ENCODE measurements around the gene SLC50A1. TPM values are rescaled to one million over a fixed set of nuclear protein-coding genes. Genes with fewer than 3 reads are reported as not detected.

The SLC50A1 gene
- total and polyA plus RNA-seq, 10 donors: 28.4 to 73.8 (median 40.1) TPM

DNA sequence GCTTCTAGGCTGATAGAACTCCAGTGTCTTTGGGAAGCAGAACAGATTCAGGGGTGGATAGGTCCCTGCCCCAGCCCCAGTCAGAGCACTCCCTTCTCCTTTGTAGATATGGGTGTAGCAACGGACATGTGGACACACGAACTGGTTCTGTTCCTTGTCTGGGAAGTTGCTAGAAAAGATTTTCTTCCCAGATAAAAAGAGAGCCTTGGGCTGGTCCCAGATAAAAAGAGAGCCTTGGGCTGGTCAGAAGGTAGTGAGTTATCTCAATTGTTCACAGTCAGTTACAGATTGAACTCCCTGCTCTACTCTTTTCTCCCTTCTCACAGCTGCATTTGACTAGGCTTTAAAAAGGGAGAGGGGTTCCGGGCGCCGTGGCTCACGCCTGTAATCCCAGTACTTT lies 15.4 kb upstream of the SLC50A1 start:
- Histone ChIP-seq H3K4me1 (no peaks in the 10 kb centered on the region), H3K9me3 (no peaks in the 10 kb centered on the region), H3K27ac (no peak overlapping the region), H3K27me3 (replicated peaks in 1 of 7) (peaks cover 0 to 20% (median 0%) of the 10 kb centered on the region in 7 donors), H3K4me3 (no peak overlapping the region), H3K36me3 (no peaks in the 10 kb centered on the region)
- no peak for TF ChIP-seq POLR2AphosphoS5 (IDR thresholded peaks at IDR 0.05)
- no peak for TF ChIP-seq POLR2A (IDR thresholded peaks at IDR 0.05)
- TF ChIP-seq, protein P1, sequence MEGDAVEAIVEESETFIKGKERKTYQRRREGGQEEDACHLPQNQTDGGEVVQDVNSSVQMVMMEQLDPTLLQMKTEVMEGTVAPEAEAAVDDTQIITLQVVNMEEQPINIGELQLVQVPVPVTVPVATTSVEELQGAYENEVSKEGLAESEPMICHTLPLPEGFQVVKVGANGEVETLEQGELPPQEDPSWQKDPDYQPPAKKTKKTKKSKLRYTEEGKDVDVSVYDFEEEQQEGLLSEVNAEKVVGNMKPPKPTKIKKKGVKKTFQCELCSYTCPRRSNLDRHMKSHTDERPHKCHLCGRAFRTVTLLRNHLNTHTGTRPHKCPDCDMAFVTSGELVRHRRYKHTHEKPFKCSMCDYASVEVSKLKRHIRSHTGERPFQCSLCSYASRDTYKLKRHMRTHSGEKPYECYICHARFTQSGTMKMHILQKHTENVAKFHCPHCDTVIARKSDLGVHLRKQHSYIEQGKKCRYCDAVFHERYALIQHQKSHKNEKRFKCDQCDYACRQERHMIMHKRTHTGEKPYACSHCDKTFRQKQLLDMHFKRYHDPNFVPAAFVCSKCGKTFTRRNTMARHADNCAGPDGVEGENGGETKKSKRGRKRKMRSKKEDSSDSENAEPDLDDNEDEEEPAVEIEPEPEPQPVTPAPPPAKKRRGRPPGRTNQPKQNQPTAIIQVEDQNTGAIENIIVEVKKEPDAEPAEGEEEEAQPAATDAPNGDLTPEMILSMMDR (IDR thresholded peaks at IDR 0.05 in 8 of 11, conservative IDR thresholded peaks at IDR 0.05 in 3 of 11): no peak
- 69 to 79% (median 74%) methylated on average over 6 of the region's 6 CpGs for WGBS, 5 donors
- intact Hi-C loops (cut with DNase I; ENCODE audit: low total_unique reads): no loop called here
- DNase-seq: no peak

DNA sequence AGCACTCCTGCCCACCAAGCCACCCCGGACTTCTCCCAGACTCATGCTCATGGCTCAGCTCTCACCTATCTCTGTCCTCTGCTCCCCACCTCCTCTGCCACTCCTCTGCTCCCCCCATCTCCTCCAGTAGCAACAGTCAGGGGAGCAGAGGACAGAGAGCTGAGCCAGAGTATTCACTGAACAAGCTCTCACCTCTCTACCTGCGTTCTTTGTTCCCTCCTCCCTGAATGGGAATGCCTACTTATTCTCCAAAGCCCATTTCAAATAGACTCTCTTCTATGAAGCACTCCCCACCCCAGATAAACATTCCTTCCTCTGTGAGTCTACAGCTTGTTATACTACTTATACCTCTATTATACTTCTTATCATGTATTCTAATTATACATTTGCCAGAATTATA lies 14.4 kb upstream of the SLC50A1 start:
- no peaks in the 10 kb centered on the region for H3K36me3 ChIP-seq
- WGBS, 5 donors: 84 to 98% (median 91%) methylated on average over 2 of the region's 2 CpGs
- no peak for DNase-seq
- TF ChIP-seq POLR2AphosphoS5 (IDR thresholded peaks at IDR 0.05) (no peak), POLR2A (IDR thresholded peaks at IDR 0.05) (no peak)
- TF ChIP-seq, protein P1 (IDR thresholded peaks at IDR 0.05 in 8 of 11, conservative IDR thresholded peaks at IDR 0.05 in 3 of 11): no peak
- peaks cover 0 to 30% (median 5%) of the 10 kb centered on the region in 7 donors for H3K27me3 ChIP-seq (replicated peaks in 1 of 7)
- H3K4me1 ChIP-seq: peaks cover 2 to 7% (median 5%) of the 10 kb centered on the region in 6 donors
- no peak overlapping the region for H3K27ac ChIP-seq
- intact Hi-C loops (cut with DNase I; ENCODE audit: low total_unique reads): no loop called here
- no peak overlapping the region for H3K4me3 ChIP-seq
- H3K9me3 ChIP-seq: no peaks in the 10 kb centered on the region

DNA sequence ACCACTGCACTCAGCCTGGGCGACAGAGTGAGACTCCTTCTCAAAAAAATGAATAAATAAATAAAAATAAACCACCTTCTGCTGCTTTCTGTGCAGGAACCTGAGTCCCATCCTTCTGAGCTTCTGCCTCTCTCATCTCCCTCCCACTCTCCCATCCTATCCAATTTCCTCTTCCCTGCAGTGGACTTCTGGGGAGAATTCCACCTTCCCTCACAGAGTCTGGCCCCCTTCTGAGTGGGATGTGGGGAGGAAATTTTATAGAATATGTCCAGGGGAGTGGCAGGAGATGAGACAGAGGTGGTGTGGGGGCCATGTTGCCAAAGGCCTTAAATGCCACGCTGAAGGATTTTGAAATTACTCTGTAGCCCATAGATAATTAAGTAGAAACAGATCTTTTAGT lies 13.3 kb upstream of the SLC50A1 start:
- intact Hi-C loops (cut with DNase I; ENCODE audit: low total_unique reads): no loop called here
- no peak for DNase-seq
- Histone ChIP-seq H3K9me3 (no peaks in the 10 kb centered on the region), H3K4me3 (no peak overlapping the region), H3K27me3 (replicated peaks in 1 of 7) (peaks cover 0 to 36% (median 16%) of the 10 kb centered on the region in 7 donors), H3K4me1 (peaks cover 12 to 17% (median 15%) of the 10 kb centered on the region in 6 donors), H3K27ac (no peak overlapping the region), H3K36me3 (no peaks in the 10 kb centered on the region)
- TF ChIP-seq POLR2AphosphoS5 (IDR thresholded peaks at IDR 0.05): no peak
- TF ChIP-seq, protein P1 (IDR thresholded peaks at IDR 0.05 in 8 of 11, conservative IDR thresholded peaks at IDR 0.05 in 3 of 11): no peak
- no peak for TF ChIP-seq POLR2A (IDR thresholded peaks at IDR 0.05)
- WGBS, 5 donors: 66 to 95% (median 76%) methylated on average over 2 of the region's 2 CpGs

DNA sequence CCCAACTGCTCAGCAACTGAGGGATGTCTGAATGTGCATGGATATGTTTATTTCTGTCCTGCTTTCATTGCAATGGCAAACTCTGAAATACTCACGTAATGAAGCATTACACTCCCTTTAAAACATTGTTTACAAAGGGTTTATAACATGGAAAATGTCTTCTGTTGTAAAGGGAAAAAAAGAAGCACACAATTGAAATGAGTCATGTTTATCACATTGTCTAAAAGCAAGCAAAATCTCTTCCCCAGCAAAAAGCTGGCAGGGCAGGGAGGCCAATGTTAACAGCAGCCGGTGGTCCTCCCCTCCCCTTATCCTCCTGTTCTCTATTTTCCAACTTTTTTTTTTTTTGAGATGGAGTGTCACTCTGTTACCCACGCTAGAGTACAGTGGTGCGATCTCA lies 11.9 kb upstream of the SLC50A1 start:
- Histone ChIP-seq H3K36me3 (no peaks in the 10 kb centered on the region), H3K4me3 (no peak overlapping the region), H3K4me1 (peaks cover 23 to 32% (median 30%) of the 10 kb centered on the region in 6 donors), H3K27ac (no peak overlapping the region), H3K27me3 (replicated peaks in 1 of 7) (peaks cover 0 to 47% (median 31%) of the 10 kb centered on the region in 7 donors), H3K9me3 (no peaks in the 10 kb centered on the region)
- intact Hi-C loops (cut with DNase I; ENCODE audit: low total_unique reads): no loop called here
- 77 to 87% (median 81%) methylated on average over 4 of the region's 4 CpGs for WGBS, 5 donors
- no peak for TF ChIP-seq POLR2A (IDR thresholded peaks at IDR 0.05)
- TF ChIP-seq POLR2AphosphoS5 (IDR thresholded peaks at IDR 0.05): no peak
- TF ChIP-seq, protein P1 (IDR thresholded peaks at IDR 0.05 in 8 of 11, conservative IDR thresholded peaks at IDR 0.05 in 3 of 11): no peak
- no peak for DNase-seq
